HG03342 (cell line): ENCODE results near the gene TGM6.

Experiments
- ATAC-seq: cut with Tn5 transposase; IDR thresholded peaks from one replicate; pipeline ENCODE4 v1.9.1; 2021; ENCODE audit warnings: mild to moderate bottlenecking, moderate library complexity; ENCODE audit not compliant: unreplicated experiment

TGM6 gene

DNA sequence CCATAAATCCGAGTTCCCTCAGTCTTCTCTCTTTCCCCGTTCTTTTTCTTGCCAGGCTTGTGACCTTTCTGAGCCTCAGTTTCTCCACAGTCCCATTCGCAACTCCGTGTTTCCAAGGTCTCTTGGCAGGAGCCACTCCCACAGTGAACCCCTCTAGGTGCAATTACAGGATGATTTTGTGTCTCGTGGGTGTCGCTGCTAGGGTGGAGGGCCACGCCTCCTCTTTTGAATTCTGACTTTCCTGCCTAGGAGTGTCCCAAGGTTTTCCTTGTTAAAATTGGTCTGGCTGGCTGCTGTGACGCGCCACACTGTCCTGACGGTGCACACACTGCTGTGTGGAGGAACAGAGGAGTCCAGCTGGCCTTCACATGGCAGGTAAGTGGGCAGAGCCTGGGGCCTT, at the start of gene TGM6:
TSS of gene TGM6 (plus strand) at position 301 of the 400 bp plus-strand sequence. CDS start at position 369, 68 bp downstream.
- ATAC-seq = no peak

DNA sequence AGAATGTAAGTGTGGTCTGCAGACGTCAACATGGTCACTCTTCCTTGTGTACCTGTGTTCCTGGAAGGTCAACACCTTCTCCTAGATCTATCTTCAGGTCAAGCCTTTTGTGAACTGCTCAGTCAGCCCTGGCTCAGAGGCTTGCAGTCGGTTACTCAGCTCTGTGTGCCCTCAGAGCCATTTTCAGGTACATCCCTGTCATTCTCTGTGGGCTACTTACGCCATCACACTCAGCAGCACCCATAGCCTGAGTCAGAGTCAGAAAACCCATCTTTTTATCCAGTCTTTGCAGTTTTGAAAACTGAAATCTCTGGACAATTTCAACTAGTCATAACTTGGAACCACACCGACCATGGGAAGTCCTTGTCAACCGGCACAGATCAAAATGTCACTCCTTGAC, 49.6 kb upstream of the TGM6 start:
- ATAC-seq = no peak

DNA sequence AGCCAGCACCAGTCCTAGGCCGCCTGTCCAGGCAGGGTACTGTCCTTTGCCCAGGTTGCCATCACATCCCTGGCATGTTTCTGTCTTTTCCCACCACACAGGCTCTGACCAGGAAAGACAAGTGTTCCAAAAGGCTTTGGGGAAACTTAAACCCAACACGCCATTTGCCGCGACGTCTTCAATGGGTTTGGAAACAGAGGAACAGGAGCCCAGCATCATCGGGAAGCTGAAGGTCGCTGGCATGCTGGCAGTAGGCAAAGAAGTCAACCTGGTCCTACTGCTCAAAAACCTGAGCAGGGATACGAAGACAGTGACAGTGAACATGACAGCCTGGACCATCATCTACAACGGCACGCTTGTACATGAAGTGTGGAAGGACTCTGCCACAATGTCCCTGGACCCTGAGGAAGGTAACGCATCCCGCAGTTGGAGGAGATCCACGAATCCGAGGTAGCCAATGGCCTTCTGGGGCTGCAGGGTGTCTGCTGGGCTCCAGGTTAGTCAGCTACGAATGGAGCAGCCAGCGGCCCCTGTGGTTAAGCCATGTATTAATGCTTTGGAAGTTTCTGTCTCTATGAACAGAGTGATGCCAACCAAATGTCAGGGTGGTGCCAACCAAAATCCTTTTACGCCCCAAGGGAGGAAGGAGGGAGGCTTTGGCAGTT, 48.7 kb upstream of the TGM6 start:
- no peak for ATAC-seq

DNA sequence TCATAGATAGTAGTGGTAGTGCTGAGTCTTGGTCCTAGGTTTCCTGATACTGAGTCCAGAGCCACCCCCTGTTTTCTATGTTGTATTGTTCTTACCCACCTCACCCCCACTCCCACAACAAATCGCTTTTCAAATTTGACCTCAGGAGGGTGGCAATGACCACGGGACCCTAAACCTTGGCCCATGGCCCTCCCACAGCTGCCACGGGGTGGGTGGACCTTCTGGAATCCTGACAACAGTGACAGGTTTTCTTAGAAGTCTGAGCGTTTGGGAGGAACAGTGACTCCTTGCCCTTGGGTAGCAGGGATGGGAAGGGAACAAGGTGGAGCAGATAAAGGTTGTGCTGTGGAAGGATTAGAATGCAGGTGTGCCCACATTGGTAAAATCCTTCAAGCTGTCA, 48.0 kb upstream of the TGM6 start:
- no peak for ATAC-seq

DNA sequence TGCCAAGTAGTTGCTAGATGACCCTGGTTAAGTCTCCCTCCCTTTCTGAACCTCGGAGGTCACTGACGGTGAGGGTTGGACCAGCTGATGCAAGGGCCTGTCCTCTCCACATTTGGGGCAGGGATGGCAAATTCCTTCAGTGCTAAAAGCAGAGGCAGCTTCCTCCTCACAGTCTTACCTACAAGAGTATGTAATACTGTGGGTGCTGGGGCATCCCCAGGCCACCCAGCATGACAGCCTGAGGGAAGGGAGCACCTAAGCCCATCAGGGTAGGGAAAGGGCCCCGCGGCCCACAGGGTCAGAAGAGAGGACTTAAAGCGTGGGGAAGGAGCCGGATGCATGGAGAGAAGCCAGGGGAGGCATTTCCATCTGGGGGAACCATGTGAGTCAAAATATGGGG, 46.9 kb upstream of the TGM6 start:
- no peak for ATAC-seq

DNA sequence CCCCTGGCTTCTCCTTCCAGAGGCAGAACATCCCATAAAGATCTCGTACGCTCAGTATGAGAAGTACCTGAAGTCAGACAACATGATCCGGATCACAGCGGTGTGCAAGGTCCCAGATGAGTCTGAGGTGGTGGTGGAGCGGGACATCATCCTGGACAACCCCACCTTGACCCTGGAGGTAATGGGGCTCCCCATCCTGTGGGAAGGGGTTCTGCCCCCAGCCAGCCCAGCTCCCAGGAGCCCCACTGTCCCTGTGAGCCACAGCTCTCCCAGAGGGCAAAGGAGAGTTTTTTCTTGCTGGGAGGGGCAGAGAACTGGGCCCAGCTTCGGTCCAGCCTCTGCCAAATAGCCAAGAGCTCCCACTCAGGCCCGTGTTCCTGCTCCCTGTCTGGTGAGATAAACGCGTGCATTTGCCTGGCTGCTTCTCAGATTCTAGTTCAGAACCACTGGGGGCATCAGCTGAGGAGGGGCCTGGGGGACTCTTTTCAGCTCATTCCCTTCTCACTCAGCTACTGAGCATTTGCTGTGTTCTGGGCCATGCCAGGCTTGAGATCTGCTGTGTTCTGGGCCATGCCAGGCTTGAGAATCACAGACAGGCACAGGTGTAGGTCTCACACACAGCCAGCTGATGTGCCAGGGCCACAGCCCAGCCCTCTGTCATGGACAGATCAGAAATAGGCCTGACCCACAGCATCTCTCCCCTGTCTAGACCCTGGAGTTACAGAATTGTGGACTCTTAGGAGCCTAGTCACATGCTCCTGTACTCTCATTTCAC, 45.4 kb upstream of the TGM6 start:
- no peak for ATAC-seq

DNA sequence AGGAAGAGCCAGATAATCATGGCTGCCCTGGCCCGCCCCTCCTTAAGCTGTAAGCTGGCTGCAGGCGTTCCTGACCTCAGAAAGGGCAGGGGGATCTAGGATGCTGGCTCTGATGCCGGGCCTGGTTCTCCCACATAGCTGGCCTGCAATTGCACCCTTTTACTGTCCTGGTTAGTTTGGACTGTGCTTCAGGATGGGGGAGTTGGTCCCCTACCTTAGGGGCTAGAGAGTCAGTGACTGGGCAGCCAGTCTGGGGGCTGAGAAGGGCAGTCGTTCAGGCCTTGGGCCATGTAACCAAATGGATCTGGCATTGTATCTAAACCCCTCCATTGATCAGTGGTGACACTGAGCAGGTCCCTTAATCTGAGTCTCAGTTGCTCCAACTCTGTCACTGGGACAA, 44.2 kb upstream of the TGM6 start:
- ATAC-seq = no peak

DNA sequence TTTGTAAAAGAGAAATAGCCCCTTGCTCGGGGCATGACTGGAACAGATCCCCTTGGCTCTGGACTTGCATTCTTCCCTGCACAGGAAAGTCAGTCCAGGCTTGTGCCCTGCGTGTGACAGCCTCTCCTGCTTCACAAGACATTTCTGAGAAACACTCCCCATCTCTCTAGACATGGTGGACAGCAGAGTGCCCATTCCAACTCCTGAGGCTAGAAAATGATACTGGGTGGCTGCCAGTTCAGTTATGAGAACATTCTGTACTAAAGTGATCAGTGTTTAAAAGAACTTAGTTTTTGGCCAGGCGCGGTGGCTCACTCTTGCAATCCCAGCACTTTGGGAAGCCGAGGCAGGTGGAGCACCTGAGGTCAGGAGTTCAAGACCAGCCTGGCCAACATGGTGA, 43.6 kb upstream of the TGM6 start:
- ATAC-seq = no peak

DNA sequence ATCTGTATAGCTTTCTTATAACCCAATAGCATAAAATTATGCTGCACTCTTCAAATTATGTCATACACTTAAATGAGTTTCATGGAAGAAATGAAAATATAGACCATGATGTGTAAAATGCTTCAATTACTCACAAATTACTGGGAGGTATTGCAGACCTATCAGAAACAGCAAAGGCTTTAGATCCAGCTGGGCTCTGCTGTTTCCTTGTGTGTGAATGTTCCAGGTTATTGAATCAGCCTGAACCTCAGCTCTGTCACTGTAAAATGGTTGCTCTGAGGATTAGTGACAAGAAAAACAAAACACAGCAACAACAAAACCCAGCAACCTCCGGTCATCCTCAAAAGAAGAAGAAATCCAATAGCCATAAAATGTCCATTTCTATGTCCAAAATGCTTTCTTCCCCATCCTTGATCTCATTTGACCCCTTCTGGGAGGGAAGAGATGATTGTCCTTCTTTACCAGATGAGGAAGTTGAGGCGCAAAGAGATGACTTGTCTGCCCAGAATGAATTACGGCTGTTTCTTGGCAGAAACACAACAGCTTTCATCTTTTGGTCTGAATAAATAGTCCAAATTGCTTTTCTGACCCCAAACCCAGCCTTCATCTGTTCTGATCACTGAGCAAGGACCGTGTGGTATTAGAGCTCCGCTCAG, 42.2 kb upstream of the TGM6 start:
- no peak for ATAC-seq

DNA sequence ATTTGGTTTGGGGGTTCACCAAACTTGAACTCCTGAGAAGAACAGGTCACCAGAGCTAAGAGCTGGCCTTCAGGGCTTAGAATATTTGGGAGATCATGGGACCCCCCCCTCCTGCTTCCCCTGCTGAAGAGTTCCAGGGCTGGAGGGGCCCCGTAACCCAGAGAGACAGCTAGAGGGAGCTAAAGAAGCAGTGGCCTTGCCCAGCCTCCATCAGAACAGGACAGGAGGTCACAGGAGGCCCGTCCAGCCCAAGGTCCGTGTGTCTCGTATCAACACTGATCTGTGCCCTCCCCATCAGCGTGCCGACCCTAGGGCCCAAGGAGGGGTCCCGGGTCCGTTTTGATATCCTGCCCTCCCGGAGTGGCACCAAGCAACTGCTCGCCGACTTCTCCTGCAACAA, 40.6 kb upstream of the TGM6 start:
- no peak for ATAC-seq

DNA sequence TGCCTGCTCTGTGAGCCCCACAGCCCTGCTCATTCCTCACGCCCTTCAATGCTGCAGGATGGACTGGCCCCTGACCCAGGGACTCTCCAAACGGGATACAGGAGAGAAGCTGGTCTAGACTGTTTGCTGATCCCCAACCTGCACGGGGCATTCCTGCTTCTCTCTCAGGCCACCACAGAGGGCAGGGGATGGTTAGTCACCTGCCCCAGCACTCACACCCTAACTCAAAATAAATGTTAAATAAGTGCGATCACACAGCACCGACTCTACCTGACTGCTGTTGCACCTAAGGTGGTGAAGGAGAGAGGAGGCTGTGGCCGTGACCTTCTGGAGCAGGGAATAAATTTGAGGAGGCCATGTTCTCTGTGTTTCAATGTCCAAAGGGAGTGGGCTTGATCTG, 39.9 kb upstream of the TGM6 start:
- no peak for ATAC-seq

DNA sequence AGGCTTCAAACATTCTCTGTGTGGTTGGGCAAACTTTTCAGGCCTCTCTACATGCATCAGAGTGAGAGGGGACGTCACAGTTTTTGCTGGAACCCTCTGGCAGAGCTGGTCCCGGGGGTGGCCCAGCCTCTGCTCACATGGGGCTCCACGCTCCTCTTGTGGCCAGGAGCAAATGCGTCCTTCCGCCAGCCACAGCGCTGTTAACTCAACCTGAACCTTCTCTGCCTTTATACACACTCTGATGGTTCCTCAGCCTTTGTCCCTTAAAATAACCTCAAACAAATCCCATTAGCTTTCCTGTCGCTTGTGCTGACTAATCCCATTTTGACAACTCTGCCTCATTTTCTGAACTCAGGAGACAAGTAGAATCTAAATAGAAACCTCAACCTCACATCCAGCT, 39.4 kb upstream of the TGM6 start:
- ATAC-seq = no peak

DNA sequence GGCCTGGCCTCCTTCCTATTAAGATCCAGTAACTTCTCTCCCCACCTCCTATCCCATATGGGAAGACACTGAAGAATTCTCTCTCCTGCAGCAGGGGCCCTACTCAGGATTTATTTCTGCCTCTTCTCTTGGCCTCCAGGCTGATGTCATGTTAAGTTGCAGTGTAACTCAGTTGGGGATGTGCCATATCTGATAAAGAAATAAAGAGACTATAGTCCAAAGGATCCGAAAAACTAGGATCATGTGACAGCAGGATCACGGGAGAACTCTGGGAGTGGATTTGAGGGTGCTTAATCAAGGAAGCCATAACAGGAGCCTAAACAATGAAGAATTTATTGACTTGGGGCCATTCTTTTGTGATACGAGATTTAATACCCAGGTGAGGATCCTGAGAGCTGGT, 38.5 kb upstream of the TGM6 start:
- no peak for ATAC-seq

DNA sequence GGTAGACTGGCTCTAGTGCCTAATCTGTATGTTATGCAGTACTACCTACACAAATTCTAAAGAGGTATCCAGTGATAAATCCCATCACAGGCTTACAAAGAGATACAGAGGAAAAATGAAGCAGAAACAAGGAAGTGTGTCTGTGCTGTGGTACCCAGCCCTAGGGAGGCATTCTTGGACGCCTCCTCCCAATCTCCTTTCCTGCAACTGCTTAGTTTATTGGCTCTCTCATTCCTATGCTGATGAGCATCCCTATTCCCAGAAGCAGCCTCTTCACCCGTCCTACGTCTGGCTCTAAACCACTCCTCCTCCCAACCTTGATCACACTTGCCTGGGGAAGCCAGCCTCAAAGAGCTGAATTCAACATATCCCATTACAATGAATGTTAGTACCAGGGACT, 34.5 kb upstream of the TGM6 start:
- no peak for ATAC-seq

DNA sequence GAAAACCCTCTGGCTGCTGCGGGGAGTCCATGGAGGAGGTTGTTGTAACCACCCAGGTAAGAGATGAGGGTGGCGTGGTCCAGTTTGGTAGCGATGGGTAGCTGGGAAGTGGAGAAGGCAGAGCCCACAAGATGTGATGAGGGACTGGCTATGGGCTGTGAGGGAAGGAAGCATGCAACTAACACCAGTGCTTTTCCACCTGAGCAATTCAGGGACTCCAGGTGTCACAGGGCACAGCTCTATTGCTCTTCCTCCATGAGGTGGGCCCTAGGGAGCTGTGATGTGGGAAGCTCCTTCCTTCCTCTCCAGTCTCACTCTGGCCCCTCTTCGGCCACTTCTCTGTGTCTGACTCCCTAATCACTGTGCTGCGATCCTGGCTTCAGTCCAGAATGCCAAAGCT, 32.4 kb upstream of the TGM6 start:
- ATAC-seq = no peak

DNA sequence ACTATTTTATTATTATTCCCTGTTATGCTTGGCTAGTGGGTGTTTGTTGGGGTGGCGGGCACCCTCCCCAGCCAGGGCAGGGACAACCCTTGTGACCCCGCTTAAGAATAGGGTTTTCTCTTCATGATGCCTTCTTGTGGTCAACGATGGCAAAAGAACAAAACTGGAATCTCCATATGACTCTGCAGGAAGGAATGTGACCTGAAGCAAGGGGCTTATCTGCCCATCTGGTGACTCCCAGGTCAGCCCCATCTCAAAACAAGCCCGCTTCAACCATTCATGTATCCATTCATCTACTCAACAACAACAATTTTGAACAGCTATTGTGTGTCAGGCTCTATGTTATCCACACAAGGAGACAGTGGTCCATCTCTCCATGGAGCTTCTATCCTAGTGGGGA, 30.9 kb upstream of the TGM6 start:
- ATAC-seq = no peak

DNA sequence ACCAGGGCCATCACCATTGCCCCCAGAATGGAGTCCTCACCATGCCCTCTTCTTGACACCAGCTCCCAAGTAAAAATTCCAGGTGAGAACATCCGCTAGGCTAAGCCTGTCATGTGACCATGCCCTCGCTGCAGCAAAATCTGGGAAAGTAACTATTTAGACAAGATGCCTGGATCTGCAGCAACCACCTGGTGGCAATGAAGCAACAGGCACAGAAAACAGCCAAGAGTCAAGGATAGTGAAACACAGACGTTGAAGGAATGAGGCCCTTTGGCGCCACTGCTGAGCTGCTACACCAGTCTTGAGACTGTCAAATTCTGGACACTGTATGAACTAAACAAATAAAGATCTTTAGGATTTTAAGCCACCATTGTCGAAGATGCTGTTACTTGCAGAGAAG, 30.1 kb upstream of the TGM6 start:
- ATAC-seq = no peak

DNA sequence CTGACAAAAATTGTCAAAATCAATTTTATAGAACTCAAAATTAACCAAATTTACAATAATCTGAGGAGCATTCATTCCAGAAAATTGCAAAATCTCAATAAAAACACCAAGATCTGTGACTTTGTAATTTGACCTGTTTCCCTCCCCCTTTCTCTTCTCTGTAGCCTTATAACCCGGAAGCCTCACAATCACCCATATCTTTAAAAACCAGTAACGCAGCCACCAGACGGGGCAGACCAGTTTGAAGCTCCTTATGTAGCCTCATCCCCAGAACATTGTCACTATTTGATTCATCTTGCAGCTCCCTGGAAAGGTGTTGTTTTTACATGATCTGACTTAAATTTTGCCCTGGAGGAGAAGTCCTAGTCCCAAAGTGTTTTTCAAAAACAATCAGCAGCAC, 27.5 kb upstream of the TGM6 start:
- ATAC-seq = no peak

DNA sequence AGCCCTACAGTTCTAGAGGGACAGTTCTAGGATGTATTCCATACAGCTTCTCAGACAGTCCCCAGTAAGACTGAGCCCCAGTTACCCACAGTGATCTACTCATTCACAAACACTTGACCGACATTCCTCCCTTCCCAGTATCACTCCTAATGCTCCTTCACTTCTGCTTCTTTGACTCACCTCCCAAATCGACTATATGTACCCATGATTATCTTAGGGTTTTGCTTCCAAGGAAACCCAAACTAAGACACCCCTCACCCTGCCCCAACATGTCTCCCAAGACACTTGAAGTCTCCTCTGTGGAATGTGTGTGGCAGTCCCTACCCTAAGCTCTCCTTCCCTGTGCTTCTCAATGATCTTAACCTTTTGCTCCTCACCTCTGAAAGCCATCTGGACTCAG, 23.6 kb upstream of the TGM6 start:
- ATAC-seq = no peak

DNA sequence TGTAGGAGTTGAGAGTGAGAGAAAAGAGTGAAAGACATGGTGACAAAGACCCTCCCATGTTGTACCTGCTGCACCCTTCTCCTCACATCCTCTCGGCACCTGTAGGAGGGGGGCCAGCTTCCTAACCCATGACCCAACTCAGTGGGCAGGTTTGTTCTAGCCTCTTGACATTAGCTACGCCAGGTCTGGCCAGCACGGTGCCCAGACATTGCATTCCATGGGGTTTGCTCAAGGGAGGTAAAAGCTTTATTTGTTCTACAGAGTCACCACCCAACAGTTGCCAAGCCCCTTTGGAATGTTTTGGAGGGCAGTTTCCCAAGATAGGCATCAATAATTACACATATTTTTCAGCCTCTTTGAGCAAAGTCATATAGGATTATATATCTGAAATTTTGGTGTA, 22.7 kb upstream of the TGM6 start:
- no peak for ATAC-seq

DNA sequence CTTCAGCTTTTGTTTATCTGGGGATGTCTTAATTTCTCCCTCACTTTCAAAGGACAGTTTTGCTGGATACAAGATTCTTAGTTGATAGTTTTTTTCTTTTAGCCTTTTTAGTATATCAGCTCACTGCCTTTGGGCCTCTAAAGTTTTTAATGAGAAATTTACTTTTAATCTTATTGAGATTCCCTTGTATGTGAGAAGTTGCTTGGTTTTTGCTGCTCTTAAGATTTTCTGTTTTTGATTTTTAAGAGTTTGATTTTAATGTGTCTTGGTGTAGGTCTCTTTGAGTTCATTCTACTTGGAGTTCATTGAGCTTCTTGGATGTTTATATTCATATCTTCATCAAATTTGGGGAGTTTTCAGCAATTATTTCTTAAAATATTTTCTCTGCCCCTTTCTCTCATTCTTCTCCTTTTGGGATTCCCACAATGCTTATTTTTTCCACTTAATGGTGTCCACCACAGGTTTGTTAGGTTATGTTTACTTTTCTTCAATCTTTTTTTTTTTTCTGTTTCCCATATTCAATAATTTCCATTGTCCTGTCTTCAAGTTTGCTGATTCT, 19.6 kb upstream of the TGM6 start:
- ATAC-seq = no peak

DNA sequence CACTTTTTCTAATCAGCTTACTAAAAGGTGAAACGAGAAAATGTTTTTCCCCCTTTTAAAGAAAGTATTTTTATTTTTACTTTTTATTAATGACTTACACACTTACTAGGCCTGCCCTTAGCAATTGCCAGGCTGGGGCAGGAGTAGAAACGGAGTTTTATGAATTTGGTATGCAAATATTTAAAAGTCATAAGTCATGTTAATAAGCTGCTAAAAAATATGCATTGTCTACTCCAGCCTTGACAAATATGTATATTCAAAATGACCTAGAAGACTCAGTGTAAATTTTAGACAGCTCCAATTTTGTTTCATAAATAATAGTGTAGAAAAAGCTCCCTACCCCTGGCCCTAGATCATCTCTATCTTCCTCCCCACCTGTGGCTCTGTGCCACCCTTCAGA, 17.5 kb upstream of the TGM6 start:
- ATAC-seq = no peak
